Neural crest cell (in vitro differentiated cells): ENCODE results near the gene NCS1. TPM values are rescaled to one million over a fixed set of nuclear protein-coding genes. Genes with fewer than 3 reads are reported as not detected.

Experiments used
- DNase-seq: peaks from one replicate; pipeline ENCODE4 v3.0.0; 2021; ENCODE audit warnings: low read depth, mixed read lengths, low spot score
- H3K27ac Mint-ChIP-seq: one replicate; pipeline ENCODE4 v1.8.0; 2021; ENCODE audit warnings: mild to moderate bottlenecking, mixed read lengths; ENCODE audit not compliant: unreplicated experiment
- H3K27me3 Mint-ChIP-seq: 2 replicates; pipeline ENCODE4 v1.8.0; 2021; ENCODE audit warnings: low read depth, mild to moderate bottlenecking, mixed read lengths
- H3K36me3 Mint-ChIP-seq: 2 replicates; pipeline ENCODE4 v1.8.0; 2021; ENCODE audit warnings: low read depth, mild to moderate bottlenecking, mixed read lengths
- H3K4me1 Mint-ChIP-seq: 2 replicates; pipeline ENCODE4 v1.8.0; 2021; ENCODE audit warnings: mixed read lengths
- H3K4me3 Mint-ChIP-seq: one replicate; pipeline ENCODE4 v1.8.0; 2021; ENCODE audit warnings: mild to moderate bottlenecking, mixed read lengths
- H3K9me3 Mint-ChIP-seq: 2 replicates; pipeline ENCODE4 v1.8.0; 2021; ENCODE audit warnings: mixed read lengths
- total RNA-seq: library from RNA; stranded (reverse); gene quantifications from 2 replicates; pipeline ENCODE4 v1.2.1, GENCODE V29; 2021
- TF ChIP-seq, protein P1 (sequence below): fragments of 200-600 bp; sonication (generic); conservative IDR thresholded peaks from 2 replicates; pipeline ENCODE4 v1.5.0; 2021; ENCODE audit warnings: antibody characterized with exemption, mild to moderate bottlenecking

Gene NCS1
- total RNA-seq, 1 donor from 2014 or later, result 60.1 TPM

DNA sequence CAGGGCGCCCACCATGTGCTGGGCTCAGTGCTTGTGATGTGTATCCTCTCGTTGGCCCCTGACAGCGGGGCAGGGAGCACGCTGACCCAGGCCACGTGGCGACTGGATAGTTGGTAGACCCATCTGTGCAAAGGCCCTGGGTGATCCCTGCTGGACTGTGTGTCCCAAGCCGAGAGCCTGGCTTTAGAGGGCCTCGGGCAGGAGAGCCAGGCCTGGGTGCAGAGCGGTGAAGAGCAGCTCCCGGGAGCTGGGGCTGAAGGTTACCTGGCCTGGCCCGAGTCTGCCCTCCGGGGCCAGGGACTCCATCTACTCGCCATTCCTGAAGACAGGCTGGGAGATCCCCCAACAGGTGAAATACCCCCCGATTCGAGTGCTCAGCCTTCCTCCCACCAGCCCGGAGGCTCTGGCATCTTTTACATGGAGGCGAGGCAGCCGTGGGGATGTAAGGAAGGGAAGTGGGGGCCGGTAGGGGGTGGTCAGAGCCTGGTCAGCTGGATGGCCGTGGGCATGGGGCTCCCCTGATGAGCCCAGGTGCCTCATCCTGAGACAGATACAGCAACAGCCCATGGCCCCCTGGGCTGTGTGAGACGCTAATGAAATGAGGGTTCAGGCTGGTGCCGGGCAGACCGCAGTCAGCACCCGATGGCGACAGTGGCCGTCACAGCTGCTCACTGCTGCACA, 19.0 kb downstream of the NCS1 start:
- H3K27me3 Mint-ChIP-seq, result no peaks in the 10 kb centered on the region
- H3K36me3 Mint-ChIP-seq, result no peaks in the 10 kb centered on the region
- no peaks in the 10 kb centered on the region for H3K9me3 Mint-ChIP-seq
- H3K27ac Mint-ChIP-seq, result no peak overlapping the region
- peaks cover 29% of the 10 kb centered on the region for H3K4me1 Mint-ChIP-seq
- no peak for DNase-seq
- TF ChIP-seq, protein P1, sequence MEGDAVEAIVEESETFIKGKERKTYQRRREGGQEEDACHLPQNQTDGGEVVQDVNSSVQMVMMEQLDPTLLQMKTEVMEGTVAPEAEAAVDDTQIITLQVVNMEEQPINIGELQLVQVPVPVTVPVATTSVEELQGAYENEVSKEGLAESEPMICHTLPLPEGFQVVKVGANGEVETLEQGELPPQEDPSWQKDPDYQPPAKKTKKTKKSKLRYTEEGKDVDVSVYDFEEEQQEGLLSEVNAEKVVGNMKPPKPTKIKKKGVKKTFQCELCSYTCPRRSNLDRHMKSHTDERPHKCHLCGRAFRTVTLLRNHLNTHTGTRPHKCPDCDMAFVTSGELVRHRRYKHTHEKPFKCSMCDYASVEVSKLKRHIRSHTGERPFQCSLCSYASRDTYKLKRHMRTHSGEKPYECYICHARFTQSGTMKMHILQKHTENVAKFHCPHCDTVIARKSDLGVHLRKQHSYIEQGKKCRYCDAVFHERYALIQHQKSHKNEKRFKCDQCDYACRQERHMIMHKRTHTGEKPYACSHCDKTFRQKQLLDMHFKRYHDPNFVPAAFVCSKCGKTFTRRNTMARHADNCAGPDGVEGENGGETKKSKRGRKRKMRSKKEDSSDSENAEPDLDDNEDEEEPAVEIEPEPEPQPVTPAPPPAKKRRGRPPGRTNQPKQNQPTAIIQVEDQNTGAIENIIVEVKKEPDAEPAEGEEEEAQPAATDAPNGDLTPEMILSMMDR, result no peak
- no peak overlapping the region for H3K4me3 Mint-ChIP-seq

DNA sequence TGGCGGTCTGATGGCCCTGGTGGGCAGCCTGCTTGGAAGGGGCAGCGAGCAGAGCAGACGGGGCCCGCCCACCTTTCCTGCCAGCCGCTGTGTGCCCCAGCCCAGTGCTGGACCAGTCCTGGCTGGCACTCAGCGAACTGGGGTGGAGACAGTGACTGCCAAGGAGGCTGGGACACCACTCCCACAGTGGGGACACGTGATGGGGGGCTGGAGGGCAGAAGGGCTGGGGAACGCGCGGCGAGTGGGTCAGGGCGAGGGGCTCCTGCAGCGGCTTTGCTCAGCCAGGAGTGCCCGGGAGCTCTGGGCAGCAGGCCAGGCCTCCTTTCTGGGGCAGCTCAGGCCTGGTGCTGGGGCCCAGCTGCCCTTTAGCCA, 19.5 kb downstream of the NCS1 start:
- no peak overlapping the region for H3K27ac Mint-ChIP-seq
- H3K9me3 Mint-ChIP-seq, result no peaks in the 10 kb centered on the region
- TF ChIP-seq, protein P1, result no peak

DNA sequence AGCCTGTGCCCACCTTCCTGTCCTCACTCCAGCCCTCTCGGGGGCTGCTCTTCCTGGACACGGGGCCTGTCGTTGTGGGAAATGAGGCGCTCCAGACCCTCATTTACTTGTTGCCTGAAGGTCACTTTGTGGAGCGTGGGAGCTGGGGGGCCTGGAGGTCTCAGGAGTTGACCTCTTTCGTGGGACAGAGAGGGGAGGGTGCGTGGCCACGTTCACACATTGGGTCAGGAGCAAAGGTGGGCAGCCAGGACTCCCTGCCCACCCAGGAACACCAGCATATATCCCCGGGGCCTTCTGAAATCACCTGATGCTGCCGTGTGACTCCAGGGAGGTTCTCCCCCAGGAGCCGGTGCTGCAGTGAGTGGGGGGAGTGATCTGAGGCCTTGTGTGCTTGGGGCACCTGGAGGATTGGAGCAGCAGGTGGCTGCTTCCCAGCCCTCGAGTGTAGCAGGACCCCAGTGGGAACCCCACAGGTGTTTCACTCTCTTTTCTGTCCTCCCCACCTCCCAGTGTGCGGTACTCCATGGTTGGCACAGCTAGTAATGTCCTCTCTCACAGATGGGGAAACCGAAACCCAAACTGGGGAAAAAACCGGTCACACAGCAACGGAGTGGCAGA, 20.3 kb downstream of the NCS1 start:
- Mint-ChIP-seq H3K27me3 (no peaks in the 10 kb centered on the region), H3K4me3 (no peak overlapping the region), H3K27ac (no peak overlapping the region), H3K36me3 (no peaks in the 10 kb centered on the region), H3K4me1 (peaks cover 20% of the 10 kb centered on the region), H3K9me3 (no peaks in the 10 kb centered on the region)
- DNase-seq, result no peak
- TF ChIP-seq, protein P1, result no peak

More for the DNA sequence above, 19.5 kb downstream of the NCS1 start:
- peaks cover 24% of the 10 kb centered on the region for H3K4me1 Mint-ChIP-seq
- H3K36me3 Mint-ChIP-seq, result no peaks in the 10 kb centered on the region
- H3K4me3 Mint-ChIP-seq, result no peak overlapping the region
- no peaks in the 10 kb centered on the region for H3K27me3 Mint-ChIP-seq
- DNase-seq, result no peak

DNA sequence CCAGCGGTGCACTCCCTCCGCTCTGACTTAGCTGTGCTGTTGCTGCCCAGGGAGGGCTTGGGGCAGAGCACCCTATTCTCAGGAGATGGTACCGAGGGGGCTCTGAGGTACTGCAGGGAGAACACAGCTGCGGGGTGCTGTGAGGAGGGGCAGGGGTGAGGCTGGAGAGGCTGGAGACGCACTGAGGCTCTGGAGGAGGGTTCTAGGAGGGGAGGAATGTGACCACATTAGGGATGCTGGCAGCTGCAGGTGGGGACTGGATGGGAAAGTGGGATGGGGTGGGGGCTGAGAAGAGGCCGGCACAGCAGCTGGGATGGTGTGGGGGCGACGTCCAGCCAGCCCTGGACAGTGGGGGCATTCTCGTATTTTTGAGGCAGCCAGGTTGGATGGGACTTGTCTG, 20.9 kb downstream of the NCS1 start:
- TF ChIP-seq, protein P1, result no peak
- no peaks in the 10 kb centered on the region for H3K27me3 Mint-ChIP-seq
- DNase-seq, result no peak
- peak overlapping the region; percentile 75 for H3K27ac Mint-ChIP-seq
- H3K4me3 Mint-ChIP-seq, result no peak overlapping the region
- peaks cover 14% of the 10 kb centered on the region for H3K4me1 Mint-ChIP-seq
- no peaks in the 10 kb centered on the region for H3K36me3 Mint-ChIP-seq
- no peaks in the 10 kb centered on the region for H3K9me3 Mint-ChIP-seq

DNA sequence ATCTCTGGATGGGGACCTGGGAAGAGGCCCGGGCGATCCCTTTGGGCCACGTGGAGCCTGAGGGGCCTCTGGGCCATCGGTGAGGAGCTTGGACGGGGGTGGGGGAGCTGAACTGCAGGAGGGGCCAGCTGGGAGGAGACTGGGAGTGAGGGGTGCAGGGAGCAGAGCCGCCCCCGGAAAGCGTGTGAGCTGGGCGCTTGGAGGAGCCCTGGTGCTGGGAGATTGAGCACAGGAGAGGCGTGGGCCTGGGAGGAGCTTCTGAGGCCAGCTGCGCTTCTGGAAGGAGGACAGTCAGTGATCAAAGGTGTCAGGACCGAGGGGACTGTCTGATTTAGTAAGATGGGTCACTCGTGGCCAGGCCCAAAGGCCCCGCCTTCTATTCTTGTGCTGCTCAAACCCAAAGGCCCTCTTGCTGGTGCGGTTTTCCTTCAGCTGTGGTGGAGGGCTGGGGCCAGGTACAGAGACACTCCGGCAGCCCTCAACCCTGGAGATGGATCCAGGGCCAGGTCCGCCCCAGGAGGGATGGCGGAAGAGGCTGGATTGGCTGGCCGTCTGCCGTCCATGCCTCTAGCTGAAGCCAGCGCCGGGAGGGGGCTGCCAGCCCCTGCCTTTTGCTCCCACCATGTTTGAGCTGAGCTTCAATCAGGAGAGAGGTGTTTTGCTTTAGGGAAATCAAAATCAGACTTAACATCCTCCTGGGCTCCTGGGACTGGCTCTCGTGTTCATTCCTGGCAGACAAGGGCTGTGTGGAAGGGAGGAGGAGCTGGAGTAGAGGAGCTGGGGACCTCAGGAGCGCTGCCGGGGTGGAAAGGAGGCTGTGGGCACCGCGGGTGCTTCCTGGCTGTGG, 21.6 kb downstream of the NCS1 start:
- Mint-ChIP-seq H3K4me3 (no peak overlapping the region), H3K9me3 (no peaks in the 10 kb centered on the region), H3K27me3 (no peaks in the 10 kb centered on the region), H3K4me1 (peaks cover 13% of the 10 kb centered on the region), H3K27ac (peak overlapping the region; percentile 75), H3K36me3 (no peaks in the 10 kb centered on the region)
- TF ChIP-seq, protein P1, result no peak
- no peak for DNase-seq
